ENCODE measurements around the gene DDX17.

Gene DDX17

GRCh38 chr22:38465673-38466490, 40.2 kb downstream of the DDX17 start:
- no peak for DNase-seq (ENCODE audit: low read depth)

DNA sequence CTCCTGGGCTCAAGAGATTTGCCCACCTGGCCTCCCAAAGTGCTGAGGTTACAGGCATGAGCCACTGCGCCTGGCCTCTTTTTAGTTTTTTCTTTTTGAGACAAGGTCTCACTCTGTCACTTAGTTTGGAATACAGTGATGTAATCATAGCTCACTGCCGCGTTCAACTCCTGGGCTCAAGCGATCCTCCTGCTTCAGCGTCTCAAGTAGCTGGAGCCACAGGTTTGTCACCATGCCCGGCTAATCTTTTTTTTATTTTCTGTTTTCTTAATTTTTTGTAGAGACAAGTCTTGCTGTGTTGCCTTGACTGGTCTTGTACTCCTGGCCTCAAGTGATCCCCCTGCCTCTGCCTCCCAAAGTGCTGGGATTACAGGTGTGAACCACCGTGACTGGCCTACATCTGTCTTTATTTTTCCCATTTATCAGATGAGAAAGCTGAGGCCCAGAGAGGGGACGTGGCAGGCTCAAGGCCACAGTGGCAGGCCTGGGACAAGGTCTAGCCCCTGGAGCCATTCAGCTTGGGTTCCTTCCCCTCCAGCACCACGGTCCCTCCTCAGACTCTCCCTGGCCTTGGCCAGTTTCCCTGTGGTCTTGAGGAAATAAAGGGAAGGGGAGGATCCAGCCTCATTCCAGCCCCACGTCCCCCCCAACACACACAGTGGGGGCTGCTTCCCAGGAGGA, 41.0 kb downstream of the DDX17 start:
- DNase-seq (ENCODE audit: low read depth): no peak

- DNase-seq (ENCODE audit: low read depth): no peak
Measured at GRCh38 chr22:38462960-38463784, 42.9 kb downstream of the DDX17 start.

GRCh38 chr22:38461414-38462081, 44.6 kb downstream of the DDX17 start:
- no peak for DNase-seq (ENCODE audit: low read depth)

- DNase-seq (ENCODE audit: low read depth): no peak
Measured at GRCh38 chr22:38461057-38461413, 45.1 kb downstream of the DDX17 start.

DNA sequence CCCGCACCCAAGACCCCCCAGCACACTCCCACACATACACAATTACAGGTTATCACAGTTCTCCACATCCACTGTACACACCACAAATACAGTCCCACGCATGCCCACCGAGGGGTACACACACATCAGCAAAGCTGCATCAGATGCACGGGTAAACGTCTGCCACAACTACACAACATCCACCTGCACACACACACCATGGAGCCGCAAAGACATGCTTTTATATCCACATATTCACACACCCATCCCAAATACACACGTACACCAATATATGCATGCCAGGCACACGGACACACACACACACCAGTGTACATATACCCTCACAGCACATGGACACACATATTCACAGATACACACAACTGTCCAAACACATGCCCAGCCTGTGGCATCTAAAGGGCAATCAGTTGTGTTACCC, 45.7 kb downstream of the DDX17 start:
- DNase-seq (ENCODE audit: low read depth): no peak

DNA sequence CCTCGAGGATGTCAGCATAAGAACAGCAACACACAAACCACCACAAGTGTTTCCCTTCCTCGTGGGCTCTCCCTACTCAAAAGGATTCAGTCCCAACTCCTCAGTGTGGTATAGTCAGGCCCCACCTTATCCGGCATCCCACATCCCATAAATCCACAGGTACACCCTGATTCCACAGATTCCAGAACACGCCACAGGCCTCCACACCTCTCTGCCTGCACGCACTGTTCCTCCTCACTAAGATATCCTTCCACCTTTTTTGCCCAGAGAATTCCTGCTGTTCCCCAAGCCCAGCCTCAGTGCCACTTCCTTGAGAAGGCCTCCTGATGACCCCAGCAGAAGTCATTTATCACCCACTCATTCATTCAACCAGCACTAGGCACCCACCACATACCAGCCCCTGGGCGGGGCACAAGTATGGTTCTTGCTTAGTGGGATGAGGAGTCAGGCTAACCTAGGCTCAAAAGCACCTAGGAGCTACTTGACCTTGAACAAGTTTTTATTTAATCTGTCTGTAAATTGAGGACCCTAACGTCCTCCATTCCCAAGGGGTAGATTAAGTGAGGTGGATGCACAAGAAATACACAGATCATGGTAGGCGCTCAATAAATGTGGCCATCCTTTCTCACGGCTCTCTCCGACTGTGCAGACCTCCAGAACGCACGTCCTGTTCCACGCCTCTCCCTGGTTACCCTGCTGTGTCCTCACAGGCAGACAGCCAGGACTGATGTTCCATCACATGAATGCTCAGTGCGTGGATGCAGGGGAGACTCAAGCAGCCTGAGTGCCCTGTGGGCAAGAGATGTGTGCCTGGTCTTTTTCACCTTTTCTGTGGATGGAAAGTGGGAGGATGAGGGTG, 49.0 kb downstream of the DDX17 start:
- DNase-seq (ENCODE audit: low read depth): no peak

- DNase-seq (ENCODE audit: low read depth): no peak
Measured at GRCh38 chr22:38456272-38456835, 49.8 kb downstream of the DDX17 start.

GRCh38 chr22:38455530-38456271, 50.4 kb downstream of the DDX17 start:
- DNase-seq (ENCODE audit: low read depth): no peak

DNA sequence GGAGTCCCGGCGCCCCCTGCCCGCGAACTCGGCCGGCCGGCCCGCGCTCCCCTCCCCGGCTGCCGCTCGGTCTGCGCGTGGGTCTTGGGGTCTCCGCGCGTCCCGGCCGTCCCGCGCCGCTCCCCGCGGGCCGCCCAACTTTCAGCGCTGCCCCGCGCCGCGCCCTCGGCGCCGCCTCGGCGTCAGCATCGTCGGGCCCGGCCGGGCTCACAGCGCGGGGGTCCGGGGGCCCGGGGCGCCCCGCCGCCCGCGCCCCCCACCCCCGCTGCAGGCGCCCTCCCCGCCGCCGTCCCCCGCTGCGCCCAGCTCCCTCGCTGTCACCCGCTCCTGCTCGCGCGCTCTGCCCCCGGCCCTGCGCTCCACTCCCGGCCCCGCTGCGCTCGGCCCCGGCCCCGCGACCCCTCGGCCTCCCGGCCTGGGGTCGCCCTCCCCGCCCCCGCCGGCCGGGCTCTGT, 51.0 kb downstream of the DDX17 start, which contains the start of gene KCNJ4:
Gene KCNJ4, minus strand, starts transcription at position 124 of the 454 bp plus-strand sequence. CDS start 27,067 bp downstream, outside the sequence.
- DNase-seq (ENCODE audit: low read depth): no peak

GRCh38 chr22:38454353-38455075, 51.6 kb downstream of the DDX17 start:
- DNase-seq (ENCODE audit: low read depth): no peak

GRCh38 chr22:38453996-38454352, 52.1 kb downstream of the DDX17 start:
- no peak for DNase-seq (ENCODE audit: low read depth)

GRCh38 chr22:38453066-38453672, 52.9 kb downstream of the DDX17 start:
- no peak for DNase-seq (ENCODE audit: low read depth)

DNA sequence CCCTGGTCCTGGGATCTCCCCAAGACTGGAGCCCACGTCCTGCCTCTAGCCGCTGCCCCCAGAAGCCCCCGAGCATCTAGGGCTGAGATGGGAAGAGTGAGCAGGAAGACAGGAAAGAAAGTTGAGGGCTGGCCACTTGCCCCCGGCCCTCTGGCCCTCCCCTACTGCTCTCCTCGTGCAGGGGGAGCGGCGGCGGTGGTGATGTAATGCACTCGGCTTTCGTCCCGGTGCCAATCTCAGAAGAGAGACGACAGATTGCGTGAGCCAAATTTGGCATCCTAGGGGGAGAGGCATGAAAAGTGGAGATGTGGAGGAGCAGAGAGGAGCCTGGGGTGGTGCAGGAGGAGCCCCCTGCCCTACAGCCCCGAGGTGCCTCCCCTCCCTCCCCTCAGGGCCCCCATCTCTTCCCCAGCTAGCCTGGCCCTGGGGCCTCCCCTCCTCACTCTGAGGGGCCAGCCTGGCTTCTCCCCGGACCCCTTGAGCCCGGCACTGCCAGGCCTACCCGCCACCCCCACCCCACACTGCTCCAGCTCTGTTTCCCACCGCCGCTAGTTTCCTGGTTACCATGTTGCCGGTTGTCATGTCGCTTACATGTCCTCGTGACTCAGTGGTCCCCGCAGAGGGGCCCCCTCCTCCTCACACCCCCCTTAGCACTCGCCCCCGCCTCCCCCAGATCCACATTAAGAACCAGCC, 53.6 kb downstream of the DDX17 start:
- DNase-seq (ENCODE audit: low read depth): no peak

GRCh38 chr22:38451864-38452263, 54.2 kb downstream of the DDX17 start:
- no peak for DNase-seq (ENCODE audit: low read depth)

DNA sequence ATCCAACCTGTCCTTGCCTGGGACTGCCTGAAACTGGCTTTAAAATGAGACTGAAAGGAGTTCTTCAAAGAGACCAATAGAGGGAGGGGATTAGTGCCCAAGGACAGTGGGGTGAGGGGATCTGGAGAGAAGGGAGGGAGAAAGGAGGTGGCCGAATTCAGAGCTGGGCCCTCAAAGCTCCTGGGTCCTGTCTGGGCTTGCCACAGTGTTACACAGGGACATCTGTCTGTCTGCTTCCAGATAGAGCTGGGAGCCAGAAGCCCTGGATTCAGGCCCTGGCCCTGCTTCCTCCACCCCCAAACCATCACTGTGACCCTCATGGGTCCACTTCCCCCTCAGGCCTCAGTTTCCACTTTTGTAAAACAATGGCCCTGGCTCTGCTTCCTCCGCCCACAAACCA, 54.7 kb downstream of the DDX17 start:
- no peak for DNase-seq (ENCODE audit: low read depth)

DNA sequence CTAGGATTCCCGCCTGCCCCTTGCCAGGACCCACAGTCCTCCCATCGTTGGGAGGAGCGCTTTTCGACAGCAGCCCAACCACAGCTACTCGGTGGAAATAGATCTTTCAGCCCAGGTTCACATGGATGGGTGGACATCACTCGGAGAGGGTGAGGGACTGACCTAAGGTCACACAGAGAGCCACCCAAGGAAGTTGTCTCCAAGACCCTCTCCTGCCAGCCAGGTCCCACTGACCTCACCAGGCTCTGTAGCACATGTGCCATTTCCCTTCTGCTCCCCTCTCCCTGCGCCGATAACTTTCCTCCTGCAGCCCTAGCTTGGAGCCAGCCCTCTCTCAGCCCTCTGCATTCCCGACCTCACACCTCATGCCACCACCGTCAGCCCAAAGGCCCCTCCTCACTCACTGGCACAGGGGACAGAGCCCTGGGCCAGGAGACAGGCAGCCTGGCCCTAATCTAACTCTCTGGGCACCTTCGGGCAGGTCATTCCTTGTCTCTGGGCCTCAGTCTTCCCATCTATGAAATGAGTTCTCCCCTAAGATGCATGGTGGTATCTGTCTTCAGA, 55.8 kb downstream of the DDX17 start:
- no peak for DNase-seq (ENCODE audit: low read depth)

DNA sequence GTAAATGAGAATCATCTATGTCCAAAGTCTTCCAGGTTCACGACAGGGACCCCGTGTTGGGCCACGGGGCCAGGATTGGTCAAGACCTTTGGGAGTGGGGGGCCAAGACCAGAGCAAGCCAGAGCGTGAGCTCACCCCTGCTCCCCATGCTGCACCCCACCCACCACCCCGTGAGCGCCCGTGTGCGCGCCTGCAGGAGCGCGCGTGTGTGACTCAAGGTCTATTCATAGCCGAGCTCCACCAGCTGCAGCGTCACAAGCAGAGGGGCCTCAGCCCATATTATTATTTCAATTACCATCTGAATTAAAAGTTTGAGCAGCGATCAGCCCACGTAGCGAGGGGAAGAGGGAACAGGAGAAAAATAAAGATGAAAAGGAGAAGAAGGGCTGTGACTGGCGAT, 56.3 kb downstream of the DDX17 start:
- DNase-seq (ENCODE audit: low read depth): no peak
